GM10248 (cell line): ENCODE measurements around the gene ERN2.

ENCODE experiments used
- CTCF ChIA-PET: fragments of 300-600 bp; sonication (Branson Sonifier 250); formaldehyde crosslinking; extraction: SDS; loops from one replicate; lab custom pipeline; 2021; ENCODE audit warnings: antibody characterized with exemption; lab: Yijun Ruan, JAX
- POLR2A ChIA-PET: fragments of 350-650 bp; sonication (Branson Sonifier 250); formaldehyde crosslinking; extraction: SDS; loops from one replicate; lab custom pipeline; 2020; ENCODE audit warnings: antibody characterized with exemption; lab: Yijun Ruan, JAX
- DNase-seq: peaks from one replicate; pipeline ENCODE4 v3.0.0; 2012; ENCODE audit errors: extremely low spot score
- TF ChIP-seq, protein P1 (sequence below): IDR thresholded peaks from 2 replicates; pipeline ENCODE4 v1.5.1; 2012; ENCODE audit warnings: mild to moderate bottlenecking, low read depth; ENCODE audit errors: extremely low read depth, missing control alignments, control extremely low read depth

Gene ERN2

DNA sequence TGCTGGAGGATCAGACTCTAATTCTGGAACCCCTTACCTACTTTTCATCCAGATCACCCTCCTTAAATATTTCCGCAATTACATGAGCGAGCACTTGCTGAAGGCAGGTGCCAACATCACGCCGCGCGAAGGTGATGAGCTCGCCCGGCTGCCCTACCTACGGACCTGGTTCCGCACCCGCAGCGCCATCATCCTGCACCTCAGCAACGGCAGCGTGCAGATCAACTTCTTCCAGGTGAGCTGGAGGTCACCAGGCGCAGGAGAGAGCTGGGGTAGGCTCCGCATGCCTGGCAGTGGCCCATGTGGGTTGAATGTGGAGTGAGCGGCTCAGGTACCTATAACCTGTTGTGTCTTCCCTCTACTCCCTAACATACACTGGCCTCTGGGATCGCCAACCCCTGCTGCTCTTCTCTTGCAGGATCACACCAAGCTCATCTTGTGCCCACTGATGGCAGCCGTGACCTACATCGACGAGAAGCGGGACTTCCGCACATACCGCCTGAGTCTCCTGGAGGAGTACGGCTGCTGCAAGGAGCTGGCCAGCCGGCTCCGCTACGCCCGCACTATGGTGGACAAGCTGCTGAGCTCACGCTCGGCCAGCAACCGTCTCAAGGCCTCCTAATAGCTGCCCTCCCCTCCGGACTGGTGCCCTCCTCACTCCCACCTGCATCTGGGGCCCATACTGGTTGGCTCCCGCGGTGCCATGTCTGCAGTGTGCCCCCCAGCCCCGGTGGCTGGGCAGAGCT lies 23.4 kb downstream of the ERN2 start:
- TF ChIP-seq, protein P1, sequence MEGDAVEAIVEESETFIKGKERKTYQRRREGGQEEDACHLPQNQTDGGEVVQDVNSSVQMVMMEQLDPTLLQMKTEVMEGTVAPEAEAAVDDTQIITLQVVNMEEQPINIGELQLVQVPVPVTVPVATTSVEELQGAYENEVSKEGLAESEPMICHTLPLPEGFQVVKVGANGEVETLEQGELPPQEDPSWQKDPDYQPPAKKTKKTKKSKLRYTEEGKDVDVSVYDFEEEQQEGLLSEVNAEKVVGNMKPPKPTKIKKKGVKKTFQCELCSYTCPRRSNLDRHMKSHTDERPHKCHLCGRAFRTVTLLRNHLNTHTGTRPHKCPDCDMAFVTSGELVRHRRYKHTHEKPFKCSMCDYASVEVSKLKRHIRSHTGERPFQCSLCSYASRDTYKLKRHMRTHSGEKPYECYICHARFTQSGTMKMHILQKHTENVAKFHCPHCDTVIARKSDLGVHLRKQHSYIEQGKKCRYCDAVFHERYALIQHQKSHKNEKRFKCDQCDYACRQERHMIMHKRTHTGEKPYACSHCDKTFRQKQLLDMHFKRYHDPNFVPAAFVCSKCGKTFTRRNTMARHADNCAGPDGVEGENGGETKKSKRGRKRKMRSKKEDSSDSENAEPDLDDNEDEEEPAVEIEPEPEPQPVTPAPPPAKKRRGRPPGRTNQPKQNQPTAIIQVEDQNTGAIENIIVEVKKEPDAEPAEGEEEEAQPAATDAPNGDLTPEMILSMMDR, result no peak
- POLR2A ChIA-PET, result interaction anchor here (0.6 kb wide), 1 partner anchor 35 kb away, joined by 3 read pairs; no protein-coding TSS in a partner anchor
- CTCF ChIA-PET, result interaction anchor here (1.1 kb wide), 1 partner anchor 20 kb away, joined by 3 read pairs; no protein-coding TSS in a partner anchor
- DNase-seq, result no peak

DNA sequence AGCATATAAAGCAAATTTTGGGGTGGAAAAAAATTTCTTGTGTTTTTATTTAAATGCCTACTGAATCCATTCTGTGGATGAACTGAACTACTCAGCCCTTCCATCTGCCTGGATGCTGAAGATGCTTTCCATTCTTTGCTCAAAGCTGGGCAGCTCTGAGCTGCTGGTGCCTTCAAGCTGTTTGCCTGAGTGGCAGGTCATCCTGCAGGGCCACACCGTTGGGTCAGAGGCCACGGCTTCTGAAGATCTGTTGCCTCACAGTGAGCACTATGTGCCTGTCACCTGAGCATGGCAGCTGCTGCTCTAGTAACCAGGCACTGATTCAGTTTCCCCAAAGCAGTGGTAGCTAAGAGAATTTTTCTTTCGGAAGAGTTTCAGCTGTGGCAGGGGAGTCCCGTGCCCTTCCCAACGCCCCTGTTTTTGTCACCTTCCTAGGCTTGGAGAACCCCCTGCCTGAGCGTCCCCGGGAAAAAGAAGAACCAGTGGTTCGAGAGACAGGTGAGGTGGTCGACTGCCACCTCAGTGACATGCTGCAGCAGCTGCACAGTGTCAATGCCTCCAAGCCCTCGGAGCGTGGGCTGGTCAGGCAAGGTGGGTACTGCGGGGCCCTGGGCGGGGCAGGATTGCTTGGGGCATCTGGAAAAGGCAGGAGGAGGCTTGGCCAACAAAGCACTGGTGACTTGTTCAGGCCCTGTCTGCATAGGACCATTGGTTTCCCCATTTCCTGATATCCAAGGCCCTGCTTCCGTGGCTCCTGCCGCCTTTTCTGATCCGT lies 25.8 kb downstream of the ERN2 start:
- POLR2A ChIA-PET, result no interaction called here
- CTCF ChIA-PET, result interaction anchor here (2.5 kb wide), 1 partner anchor 10 kb away, joined by 13 read pairs; the partner anchor contains the start of gene PLK1
- no peak for DNase-seq
- TF ChIP-seq, protein P1, result no peak

DNA sequence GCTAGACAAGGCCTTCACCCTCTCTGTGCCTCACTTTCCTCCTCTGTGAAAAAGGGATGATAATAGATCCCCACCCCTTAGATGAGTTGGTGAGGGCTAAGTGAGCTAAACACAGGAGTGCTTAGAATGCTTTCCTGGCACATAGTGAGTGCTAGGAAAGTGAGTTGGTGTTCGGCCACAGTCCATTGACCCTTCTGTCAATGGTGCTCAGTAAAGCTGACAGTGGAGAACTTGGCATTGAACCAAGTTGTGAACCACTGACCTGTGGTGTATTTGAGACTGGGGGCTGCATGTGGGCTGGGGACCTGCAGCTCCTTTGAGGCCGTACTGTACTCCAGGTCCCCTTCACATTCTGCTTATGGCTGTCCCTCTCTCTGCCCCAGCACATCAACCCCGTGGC lies 29.5 kb downstream of the ERN2 start:
- POLR2A ChIA-PET, result no interaction called here
- CTCF ChIA-PET, result interaction anchor here (1.4 to 3.0 kb wide), 2 partner anchors 9 to 15 kb away, joined by 3 to 11 read pairs; no protein-coding TSS in a partner anchor
- DNase-seq, result no peak
- TF ChIP-seq, protein P1, result no peak

DNA sequence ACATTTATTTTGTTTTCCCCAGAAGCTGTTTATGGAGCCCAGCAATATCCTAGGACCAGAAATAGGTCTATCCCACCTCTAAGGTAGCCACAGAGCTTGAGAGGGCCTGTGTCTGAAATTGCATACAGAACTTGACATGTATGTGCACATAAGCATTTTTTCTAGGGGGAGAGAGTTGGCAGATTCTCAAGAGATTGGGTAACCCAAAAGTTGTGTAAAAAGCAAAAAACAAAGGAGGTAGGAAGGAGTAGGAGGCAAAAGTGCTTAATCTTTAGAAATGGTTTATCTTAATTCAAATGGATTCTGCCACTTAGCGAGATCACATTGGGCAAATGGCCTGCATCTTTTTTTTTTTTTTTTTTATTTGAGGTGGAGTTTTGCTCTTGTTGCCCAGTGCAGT lies 30.8 kb downstream of the ERN2 start:
- POLR2A ChIA-PET, result no interaction called here
- DNase-seq, result no peak
- TF ChIP-seq, protein P1, result no peak
- CTCF ChIA-PET, result no interaction called here

DNA sequence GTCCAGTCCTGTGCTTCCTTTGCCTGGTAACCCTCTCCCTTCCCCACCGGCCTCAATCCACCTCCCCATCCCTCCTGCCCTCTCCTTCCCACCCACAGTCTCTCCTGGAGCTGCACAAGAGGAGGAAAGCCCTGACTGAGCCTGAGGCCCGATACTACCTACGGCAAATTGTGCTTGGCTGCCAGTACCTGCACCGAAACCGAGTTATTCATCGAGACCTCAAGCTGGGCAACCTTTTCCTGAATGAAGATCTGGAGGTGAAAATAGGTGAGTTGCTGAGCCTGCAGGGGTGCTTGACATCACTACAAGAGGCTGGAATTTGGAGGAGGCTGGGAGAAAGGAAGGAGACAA lies 33.1 kb downstream of the ERN2 start:
- TF ChIP-seq, protein P1, result no peak
- no peak for DNase-seq
- ChIA-PET CTCF (interaction anchor here (1.0 to 2.1 kb wide), 3 partner anchors 13 to 29 kb away, joined by 3 to 7 read pairs (median 4); no protein-coding TSS in a partner anchor), POLR2A (interaction anchor here (0.5 kb wide), 1 partner anchor 854 kb away, joined by 3 read pairs; no protein-coding TSS in a partner anchor)

DNA sequence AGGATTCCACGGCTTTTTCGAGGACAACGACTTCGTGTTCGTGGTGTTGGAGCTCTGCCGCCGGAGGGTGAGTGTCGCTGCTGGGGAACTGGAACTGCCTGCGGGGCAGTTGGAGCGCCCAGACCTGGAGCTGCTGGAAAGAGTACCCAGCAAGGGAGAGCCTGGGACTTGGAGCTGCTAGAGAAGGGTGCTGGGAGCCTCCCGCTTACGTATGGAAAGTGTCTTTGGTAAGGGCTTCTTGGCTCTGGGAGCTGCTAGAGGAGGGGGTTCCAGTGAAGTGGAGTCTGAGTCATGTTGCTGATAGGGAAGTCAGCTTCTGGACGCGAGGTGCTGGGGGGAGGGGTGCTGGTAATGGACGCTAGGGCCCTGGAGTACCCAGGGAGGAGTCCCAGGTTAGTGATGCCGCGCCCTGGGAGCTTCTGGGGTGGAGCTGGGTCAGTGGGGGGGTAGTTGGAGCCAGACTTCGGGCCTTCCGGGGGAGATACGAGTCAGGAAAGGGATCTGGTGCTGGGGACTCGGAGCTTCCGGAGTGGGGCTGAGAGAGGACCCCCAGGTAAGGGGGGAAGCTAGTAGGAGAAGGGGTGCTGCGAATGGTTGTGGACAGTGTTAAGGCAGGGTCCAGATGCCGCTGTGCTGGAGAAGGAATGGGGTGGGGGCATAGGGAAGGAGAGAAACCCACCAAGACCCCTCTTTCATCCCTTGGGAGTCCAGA lies 33.6 kb downstream of the ERN2 start:
- CTCF ChIA-PET, result interaction anchor here (0.7 to 2.1 kb wide), 5 partner anchors 14 to 825 kb away, joined by 3 to 7 read pairs (median 4); no protein-coding TSS in a partner anchor
- TF ChIP-seq, protein P1, result no peak
- peak; percentile 52 for DNase-seq
- POLR2A ChIA-PET, result interaction anchor here (0.5 kb wide), 1 partner anchor 854 kb away, joined by 3 read pairs; no protein-coding TSS in a partner anchor
